ENCODE results near the gene BUD13.

Gene BUD13

GRCh38 chr11:116794851-116795250 lies 22.1 kb upstream of the BUD13 start:
- H3K4me3 ChIP-seq (ENCODE audit: low read length): no peak overlapping the region
- no peak for DNase-seq (ENCODE audit: low read depth, low spot score)

- no peak overlapping the region for H3K4me3 ChIP-seq (ENCODE audit: low read length)
- DNase-seq (ENCODE audit: low read depth, low spot score): no peak
Observed at GRCh38 chr11:116793772-116794097, 20.9 kb upstream of the BUD13 start.

DNA sequence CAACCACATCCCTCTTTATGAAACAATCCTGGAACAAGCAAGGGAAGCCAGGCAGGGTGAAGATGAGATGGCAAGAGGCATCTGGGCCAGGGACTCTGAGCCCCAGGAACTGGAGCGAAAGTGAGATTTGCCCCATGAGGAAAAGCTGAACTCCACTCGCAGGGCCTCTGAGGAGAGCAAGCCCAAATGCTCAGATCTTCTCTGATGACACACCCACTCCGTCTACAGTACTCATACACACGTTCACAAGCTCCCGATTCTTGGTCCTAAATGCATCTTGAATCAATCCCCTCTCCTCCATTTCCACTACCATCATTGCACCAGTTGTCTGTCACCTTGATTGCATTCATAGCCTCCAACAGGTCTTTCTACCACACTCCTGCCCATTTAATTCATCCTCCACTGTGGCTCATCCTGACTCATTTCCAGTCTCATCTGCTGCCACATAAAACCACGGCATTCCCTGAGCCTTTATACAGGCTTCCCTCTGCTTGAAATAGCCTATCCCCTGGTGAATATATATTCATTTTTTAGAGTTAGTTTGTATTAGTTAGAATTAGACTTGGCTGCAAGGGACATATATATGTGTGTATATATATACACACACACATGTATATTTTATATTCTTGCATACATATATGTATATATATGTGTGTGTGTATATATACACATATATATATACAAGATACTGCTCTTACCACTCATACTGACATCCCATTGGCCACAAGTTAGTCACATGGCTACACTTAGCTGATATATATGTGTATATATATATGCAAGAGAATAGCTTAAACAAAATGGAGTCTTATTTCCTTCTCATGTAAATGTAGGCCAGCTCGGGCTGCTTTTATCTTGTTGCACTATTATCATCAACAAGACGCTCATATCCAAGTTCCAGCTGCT lies 20.3 kb upstream of the BUD13 start:
- DNase-seq (ENCODE audit: low read depth, low spot score): no peak
- H3K4me3 ChIP-seq (ENCODE audit: low read length): no peak overlapping the region

DNA sequence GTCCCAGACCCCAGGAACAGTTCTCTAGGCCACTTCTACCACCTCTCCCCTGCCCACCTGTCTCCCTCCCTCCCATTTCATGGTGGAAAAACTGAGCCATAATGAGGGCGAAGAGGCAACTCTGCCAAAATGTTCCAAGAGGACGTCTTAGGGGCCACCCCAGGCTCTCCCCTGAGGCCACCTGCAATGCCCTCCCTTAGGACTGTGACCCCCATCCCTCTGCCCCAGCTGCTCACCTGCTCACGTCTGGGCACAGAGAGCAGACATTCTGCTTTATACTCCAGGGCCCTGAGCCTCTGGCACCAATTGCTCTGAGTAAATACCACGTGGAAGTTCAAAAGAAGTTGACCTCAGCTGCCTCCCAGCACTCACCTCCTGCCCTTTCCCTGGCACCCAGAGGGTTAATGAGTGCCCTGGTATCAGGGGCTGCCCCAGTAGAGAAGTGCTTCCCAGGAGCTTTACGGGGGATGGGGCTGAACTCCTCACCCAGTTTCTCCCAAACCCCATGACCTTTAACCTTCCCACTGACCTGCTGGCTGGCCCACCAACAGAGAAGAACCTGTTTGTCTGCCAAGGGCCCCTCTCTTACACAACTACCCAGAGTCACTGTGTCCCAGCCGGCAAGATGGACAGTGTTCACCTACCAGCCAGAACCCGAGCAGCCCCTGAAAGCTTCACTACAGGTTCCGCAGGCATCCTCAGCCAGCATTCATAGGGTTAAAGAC lies 19.5 kb upstream of the BUD13 start:
- DNase-seq (ENCODE audit: low read depth, low spot score): no peak
- H3K4me3 ChIP-seq (ENCODE audit: low read length): no peak overlapping the region

DNA sequence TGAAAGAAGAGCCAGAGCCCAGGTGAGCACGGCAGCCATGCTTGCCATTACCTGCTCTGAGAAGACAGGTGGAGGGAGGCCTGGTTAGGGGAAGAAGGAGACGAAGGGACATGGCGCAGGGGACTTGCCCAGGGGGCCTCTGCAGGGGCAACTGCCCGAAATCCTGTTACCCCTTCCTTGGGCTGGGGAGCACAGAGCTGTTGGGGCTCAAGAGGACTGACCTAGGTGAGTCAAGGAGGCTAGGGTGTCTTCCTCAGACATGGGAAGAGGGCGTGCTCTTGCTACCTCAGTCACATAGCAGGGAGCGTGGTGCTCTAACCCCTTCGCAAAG lies 19.0 kb upstream of the BUD13 start, which contains the start of gene APOA5:
TSS of gene APOA5 (minus strand) at position 67 of the 331 bp plus-strand sequence. CDS start at position 48, 19 bp downstream.
- H3K4me3 ChIP-seq (ENCODE audit: low read length): no peak within 1 kb of the TSS

GRCh38 chr11:116791002-116791812 lies 18.4 kb upstream of the BUD13 start:
- H3K4me3 ChIP-seq (ENCODE audit: low read length): no peak overlapping the region

More for the DNA sequence above, 19.0 kb upstream of the BUD13 start, which contains the start of gene APOA5:
- DNase-seq (ENCODE audit: low read depth, low spot score): no peak

DNA sequence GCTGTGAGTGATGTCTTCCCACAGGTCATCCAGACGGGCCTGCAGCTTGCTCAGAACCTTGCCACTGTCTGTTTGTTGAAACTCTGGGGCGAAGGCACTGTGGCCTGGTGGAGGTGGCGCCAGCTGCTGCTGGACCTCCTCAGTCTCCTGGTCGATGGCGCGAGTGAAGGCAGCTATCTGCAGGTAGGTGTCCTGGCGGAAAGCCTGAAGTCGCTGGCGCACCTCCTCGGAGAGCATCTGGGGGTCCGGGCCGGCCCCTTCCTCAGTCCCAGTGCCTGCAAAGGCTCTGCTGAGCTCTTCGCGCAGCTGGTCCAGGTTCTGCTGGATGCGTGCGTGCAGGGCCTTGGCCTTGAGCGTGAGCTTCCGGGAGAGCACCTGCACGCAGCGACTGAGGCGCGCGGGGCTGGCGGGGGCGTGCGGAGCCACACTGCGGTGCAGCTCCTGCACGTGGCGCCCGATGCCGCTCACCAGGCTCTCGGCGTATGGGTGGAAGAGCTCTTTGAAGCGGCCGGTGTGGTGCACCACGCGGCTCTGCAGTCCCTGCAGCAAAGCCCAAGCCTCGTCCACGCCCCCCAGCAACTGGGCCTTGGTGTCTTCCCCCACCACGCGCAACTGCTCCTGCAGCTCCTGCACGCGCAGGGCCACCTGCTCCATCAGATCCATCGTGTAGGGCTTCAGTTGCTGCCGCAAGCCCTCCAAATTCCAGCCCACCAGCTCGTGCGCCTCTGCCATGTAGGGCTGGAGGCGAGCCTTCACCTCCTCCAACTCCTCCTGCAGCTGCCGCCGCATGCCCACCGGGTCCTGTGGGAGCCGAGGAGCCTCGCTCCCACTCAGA lies 17.6 kb upstream of the BUD13 start:
- DNase-seq (ENCODE audit: low read depth, low spot score): peak; percentile 60
- no peak overlapping the region for H3K4me3 ChIP-seq (ENCODE audit: low read length)

More at GRCh38 chr11:116791002-116791812, 18.4 kb upstream of the BUD13 start:
- DNase-seq (ENCODE audit: low read depth, low spot score): no peak

- DNase-seq (ENCODE audit: low read depth, low spot score): no peak
- no peak overlapping the region for H3K4me3 ChIP-seq (ENCODE audit: low read length)
Observed at GRCh38 chr11:116788975-116789374, 16.2 kb upstream of the BUD13 start.

GRCh38 chr11:116788534-116788933 lies 15.7 kb upstream of the BUD13 start:
- H3K4me3 ChIP-seq (ENCODE audit: low read length): peak overlapping the region; percentile 90
- no peak for DNase-seq (ENCODE audit: low read depth, low spot score)

- peak; percentile 37 for DNase-seq (ENCODE audit: low read depth, low spot score)
- H3K4me3 ChIP-seq (ENCODE audit: low read length): peak within 1 kb of the TSS; percentile 90
Observed at GRCh38 chr11:116787786-116788486, 15.1 kb upstream of the BUD13 start, which contains the start of gene ZPR1. Gene ZPR1 (minus strand): TSS chr11:116788023. CDS start chr11:116787990, 33 bp downstream.

DNA sequence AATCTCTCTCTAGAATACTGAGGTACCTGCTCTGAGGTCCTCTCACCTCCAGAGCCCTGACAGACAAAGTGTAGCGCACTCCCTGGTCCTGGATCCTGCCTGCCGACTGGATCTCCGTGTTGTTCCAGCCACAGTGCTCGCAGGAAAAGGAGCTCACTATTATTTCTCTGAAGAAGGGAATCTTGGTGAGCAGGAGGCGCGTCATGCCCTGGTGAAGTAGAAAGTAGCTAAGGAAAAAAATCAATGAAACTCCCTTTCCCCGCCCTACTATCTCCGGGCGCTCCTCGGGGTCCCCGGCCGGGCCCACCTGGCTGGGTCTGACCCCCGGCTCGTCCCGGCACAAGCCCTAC lies 14.6 kb upstream of the BUD13 start:
- no peak for DNase-seq (ENCODE audit: low read depth, low spot score)
- peak overlapping the region; percentile 90 for H3K4me3 ChIP-seq (ENCODE audit: low read length)

GRCh38 chr11:116786966-116787365 lies 14.2 kb upstream of the BUD13 start:
- no peak for DNase-seq (ENCODE audit: low read depth, low spot score)
- H3K4me3 ChIP-seq (ENCODE audit: low read length): peak overlapping the region; percentile 90

GRCh38 chr11:116786326-116786725 lies 13.5 kb upstream of the BUD13 start:
- no peak for DNase-seq (ENCODE audit: low read depth, low spot score)
- H3K4me3 ChIP-seq (ENCODE audit: low read length): no peak overlapping the region

- H3K4me3 ChIP-seq (ENCODE audit: low read length): no peak overlapping the region
- DNase-seq (ENCODE audit: low read depth, low spot score): no peak
Observed at GRCh38 chr11:116782728-116783127, 9.9 kb upstream of the BUD13 start.

GRCh38 chr11:116778556-116778955 lies 5.8 kb upstream of the BUD13 start:
- no peak for DNase-seq (ENCODE audit: low read depth, low spot score)
- H3K4me3 ChIP-seq (ENCODE audit: low read length): no peak overlapping the region

GRCh38 chr11:116777056-116777455 lies 4.3 kb upstream of the BUD13 start:
- no peak for DNase-seq (ENCODE audit: low read depth, low spot score)
- no peak overlapping the region for H3K4me3 ChIP-seq (ENCODE audit: low read length)

GRCh38 chr11:116776522-116776984 lies 3.8 kb upstream of the BUD13 start:
- H3K4me3 ChIP-seq (ENCODE audit: low read length): no peak overlapping the region
- DNase-seq (ENCODE audit: low read depth, low spot score): no peak

- H3K4me3 ChIP-seq (ENCODE audit: low read length): no peak overlapping the region
- DNase-seq (ENCODE audit: low read depth, low spot score): no peak
Observed at GRCh38 chr11:116775975-116776374, 3.2 kb upstream of the BUD13 start.
